ENCODE results near the gene FILIP1L. TPM values are rescaled to one million over a fixed set of nuclear protein-coding genes. Genes with fewer than 3 reads are reported as not detected.

The FILIP1L gene
- total and polyA plus RNA-seq, 2 donors (not counting 1 experiment from before 2014, with no cell fraction given), result 0.32 to 0.48 TPM

DNA sequence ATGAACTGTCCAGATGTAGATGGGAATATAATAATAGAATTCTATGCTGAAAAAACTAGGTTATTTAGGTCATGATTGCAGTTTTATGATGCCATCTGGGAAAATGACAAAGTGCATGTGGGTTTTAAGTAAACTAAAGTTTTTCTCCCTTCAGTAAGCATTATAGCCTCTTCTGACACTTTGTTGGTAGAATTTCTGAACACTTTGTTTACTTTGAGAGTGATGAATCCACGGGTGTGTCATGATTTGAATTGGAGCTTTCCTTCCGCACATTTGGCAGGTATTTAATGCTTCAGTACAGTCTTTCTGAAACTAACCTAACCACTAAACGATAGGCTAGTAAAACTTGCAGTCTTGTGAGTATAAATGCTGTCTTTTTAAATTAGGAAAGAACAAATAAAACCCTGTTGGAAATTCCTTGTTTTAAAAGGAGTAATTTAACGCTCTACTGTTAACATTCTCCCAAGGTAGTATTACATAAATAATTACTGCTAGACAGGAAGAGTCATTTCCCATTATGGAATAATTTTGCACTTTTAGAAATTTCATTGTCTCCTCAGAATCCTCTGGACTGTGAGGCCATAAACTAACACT is 7.0 kb downstream of the FILIP1L start:
- Histone ChIP-seq H3K27ac (ENCODE audit: low read length in 2 of 2) (no peak overlapping the region), H3K9ac (ENCODE audit: low read length) (no peak overlapping the region), H3K36me3 (replicated peaks in 1 of 2; ENCODE audit: control extremely low read depth in 1 of 2, control insufficient read depth in 1 of 2, extremely low read depth in 1 of 2, insufficient read depth in 2 of 2, low read length in 1 of 2) (no peaks in the 10 kb centered on the region), H3K4me2 (replicated peaks; ENCODE audit: low read depth, low read length, poor library complexity, severe bottlenecking) (no peak overlapping the region), H2AFZ (ENCODE audit: insufficient read depth, low read depth, low read length, poor library complexity, severe bottlenecking) (no peak overlapping the region), H3K4me3 (ENCODE audit: control extremely low read depth in 1 of 5, extremely low read depth in 1 of 5, insufficient read depth in 1 of 5, low read depth in 2 of 5, low read length in 4 of 5) (no peak overlapping the region), H3K4me1 (ENCODE audit: control insufficient read depth in 2 of 2, insufficient read depth in 2 of 2, low read length in 2 of 2) (peaks cover 23% of the 10 kb centered on the region in 2 donors), H3K79me2 (ENCODE audit: control insufficient read depth, insufficient read depth, low read length) (no peaks in the 10 kb centered on the region), H3K27me3 (replicated peaks in 1 of 4; ENCODE audit: control extremely low read depth in 1 of 4, control insufficient read depth in 3 of 4, insufficient read depth in 4 of 4, low read length in 3 of 4) (no peaks in the 10 kb centered on the region), H4K20me1 (ENCODE audit: control insufficient read depth, insufficient read depth, low read length, poor library complexity, severe bottlenecking) (no peaks in the 10 kb centered on the region), H3K9me3 (ENCODE audit: control extremely low read depth in 1 of 3, control insufficient read depth in 2 of 3, insufficient read depth in 1 of 3, low read length in 2 of 3) (no peaks in the 10 kb centered on the region)
- Mint-ChIP-seq H3K4me1 (peaks cover 43% of the 10 kb centered on the region), H3K27ac (no peak overlapping the region), H3K27me3 (no peaks in the 10 kb centered on the region), H3K9me3 (ENCODE audit: insufficient read depth) (no peaks in the 10 kb centered on the region), H3K4me3 (no peak overlapping the region)
- no peak for TF ChIP-seq EZH2 (IDR thresholded peaks at IDR 0.05; ENCODE audit: borderline replicate concordance, insufficient read depth, low read depth, low read length, poor library complexity, severe bottlenecking)
- TF ChIP-seq, protein P1, sequence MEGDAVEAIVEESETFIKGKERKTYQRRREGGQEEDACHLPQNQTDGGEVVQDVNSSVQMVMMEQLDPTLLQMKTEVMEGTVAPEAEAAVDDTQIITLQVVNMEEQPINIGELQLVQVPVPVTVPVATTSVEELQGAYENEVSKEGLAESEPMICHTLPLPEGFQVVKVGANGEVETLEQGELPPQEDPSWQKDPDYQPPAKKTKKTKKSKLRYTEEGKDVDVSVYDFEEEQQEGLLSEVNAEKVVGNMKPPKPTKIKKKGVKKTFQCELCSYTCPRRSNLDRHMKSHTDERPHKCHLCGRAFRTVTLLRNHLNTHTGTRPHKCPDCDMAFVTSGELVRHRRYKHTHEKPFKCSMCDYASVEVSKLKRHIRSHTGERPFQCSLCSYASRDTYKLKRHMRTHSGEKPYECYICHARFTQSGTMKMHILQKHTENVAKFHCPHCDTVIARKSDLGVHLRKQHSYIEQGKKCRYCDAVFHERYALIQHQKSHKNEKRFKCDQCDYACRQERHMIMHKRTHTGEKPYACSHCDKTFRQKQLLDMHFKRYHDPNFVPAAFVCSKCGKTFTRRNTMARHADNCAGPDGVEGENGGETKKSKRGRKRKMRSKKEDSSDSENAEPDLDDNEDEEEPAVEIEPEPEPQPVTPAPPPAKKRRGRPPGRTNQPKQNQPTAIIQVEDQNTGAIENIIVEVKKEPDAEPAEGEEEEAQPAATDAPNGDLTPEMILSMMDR (IDR thresholded peaks at IDR 0.05), result no peak
- DNase-seq (no peak), ATAC-seq (ENCODE audit: low read depth) (no peak)
- CTCF ChIA-PET, result no interaction called here
- WGBS (ENCODE audit: insufficient coverage), result no CpG with 5 or more reads among the region's 4 CpGs
- POLR2A ChIA-PET, result no interaction called here
- intact Hi-C loops (cut with micrococcal nuclease), result no loop called here

DNA sequence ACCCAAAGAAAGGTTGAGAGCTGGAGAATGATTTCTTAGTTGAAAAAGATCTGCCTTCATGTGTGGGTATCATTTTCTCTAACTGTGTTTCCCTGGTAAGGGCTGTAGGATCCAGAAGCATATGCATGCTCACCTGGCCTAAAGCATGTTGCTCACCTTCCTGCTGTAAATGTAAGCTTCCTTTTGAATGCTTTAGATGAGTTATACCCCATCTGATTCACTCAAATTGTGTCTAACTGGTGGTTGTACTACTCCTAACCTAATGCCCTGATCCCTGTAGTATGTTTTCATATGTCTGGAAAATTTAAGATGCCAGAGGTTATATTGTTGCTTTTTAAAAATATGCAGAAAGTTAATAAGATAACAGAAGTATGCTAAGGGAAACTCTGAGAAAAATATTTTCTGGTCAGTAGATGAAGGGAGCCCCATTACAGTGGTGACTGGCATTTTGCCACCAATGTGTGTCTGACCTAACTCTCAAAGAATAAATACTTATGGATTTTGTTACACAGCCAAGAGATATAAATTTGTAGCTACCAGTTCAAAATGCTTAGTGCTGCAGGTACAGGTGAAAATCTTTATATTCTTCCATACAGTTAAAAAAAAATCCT is 7.7 kb downstream of the FILIP1L start:
- TF ChIP-seq, protein P1 (IDR thresholded peaks at IDR 0.05), result no peak
- TF ChIP-seq EZH2 (IDR thresholded peaks at IDR 0.05; ENCODE audit: borderline replicate concordance, insufficient read depth, low read depth, low read length, poor library complexity, severe bottlenecking), result no peak
- H4K20me1 ChIP-seq (ENCODE audit: control insufficient read depth, insufficient read depth, low read length, poor library complexity, severe bottlenecking), result no peaks in the 10 kb centered on the region
- no peak overlapping the region for H3K4me2 ChIP-seq (replicated peaks; ENCODE audit: low read depth, low read length, poor library complexity, severe bottlenecking)
- peaks cover 45% of the 10 kb centered on the region for H3K4me1 Mint-ChIP-seq
- ChIA-PET POLR2A (no interaction called here), CTCF (interaction anchor here (1.0 kb wide), 1 partner anchor 16 kb away, joined by 3 read pairs; no protein-coding TSS in a partner anchor)
- H3K27me3 ChIP-seq (replicated peaks in 1 of 4; ENCODE audit: control extremely low read depth in 1 of 4, control insufficient read depth in 3 of 4, insufficient read depth in 4 of 4, low read length in 3 of 4), result no peaks in the 10 kb centered on the region
- ATAC-seq (ENCODE audit: low read depth) (no peak), DNase-seq (no peak)
- no peak overlapping the region for H3K27ac Mint-ChIP-seq
- no peak overlapping the region for H2AFZ ChIP-seq (ENCODE audit: insufficient read depth, low read depth, low read length, poor library complexity, severe bottlenecking)
- H3K9me3 ChIP-seq (ENCODE audit: control extremely low read depth in 1 of 3, control insufficient read depth in 2 of 3, insufficient read depth in 1 of 3, low read length in 2 of 3), result no peaks in the 10 kb centered on the region
- no peak overlapping the region for H3K9ac ChIP-seq (ENCODE audit: low read length)
- no peak overlapping the region for H3K4me3 ChIP-seq (ENCODE audit: control extremely low read depth in 1 of 5, extremely low read depth in 1 of 5, insufficient read depth in 1 of 5, low read depth in 2 of 5, low read length in 4 of 5)
- H3K27ac ChIP-seq (ENCODE audit: low read length in 2 of 2), result no peak overlapping the region
- intact Hi-C loops (cut with micrococcal nuclease), result no loop called here
- H3K27me3 Mint-ChIP-seq, result no peaks in the 10 kb centered on the region
- no peaks in the 10 kb centered on the region for H3K36me3 ChIP-seq (replicated peaks in 1 of 2; ENCODE audit: control extremely low read depth in 1 of 2, control insufficient read depth in 1 of 2, extremely low read depth in 1 of 2, insufficient read depth in 2 of 2, low read length in 1 of 2)
- peaks cover 23% of the 10 kb centered on the region in 2 donors for H3K4me1 ChIP-seq (ENCODE audit: control insufficient read depth in 2 of 2, insufficient read depth in 2 of 2, low read length in 2 of 2)
- H3K4me3 Mint-ChIP-seq, result no peak overlapping the region
- H3K79me2 ChIP-seq (ENCODE audit: control insufficient read depth, insufficient read depth, low read length), result no peaks in the 10 kb centered on the region
- no peaks in the 10 kb centered on the region for H3K9me3 Mint-ChIP-seq (ENCODE audit: insufficient read depth)

All from B cell (primary cell).